SK-N-SH treated with all-trans-retinoic acid at 6 μM for 48 hours (cell line): ENCODE data around the gene ZNF345.
A peak's percentile ranks its signal among the peaks of the same experiment; 100 is the strongest.

ENCODE experiments used
- ATAC-seq: fragments of 200-7000 bp; cut with Tn5 transposase; 3 replicates; pipeline ENCODE4 v1.9.1; 2020; ENCODE audit warnings: mild to moderate bottlenecking, moderate library complexity
- ARNTL ChIP-seq: fragments of 450-650 bp; formaldehyde crosslinking; IDR thresholded peaks from 2 replicates; pipeline ENCODE4 v1.5.0; 2020; ENCODE audit warnings: low read depth, mild to moderate bottlenecking, moderate library complexity, borderline replicate concordance
- BACH2 ChIP-seq: fragments of 250-450 bp; sonication (Bioruptor Pico); IDR thresholded peaks from 2 replicates; pipeline ENCODE4 v1.9.0; 2021; ENCODE audit warnings: mild to moderate bottlenecking, borderline replicate concordance
- CREB5 ChIP-seq: fragments of 250-450 bp; sonication (Bioruptor Pico); IDR thresholded peaks from 2 replicates; pipeline ENCODE4 v1.5.1; 2020; ENCODE audit warnings: low read depth, mild to moderate bottlenecking, moderate library complexity
- CSDC2 ChIP-seq: fragments of 250-450 bp; sonication (Bioruptor Pico); IDR thresholded peaks from 2 replicates; pipeline ENCODE4 v1.5.0; 2020; ENCODE audit warnings: mild to moderate bottlenecking, moderate library complexity
- ESRRG ChIP-seq: fragments of 250-450 bp; sonication (Bioruptor Pico); IDR thresholded peaks from 2 replicates; pipeline ENCODE4 v1.6.1; 2021; ENCODE audit warnings: mild to moderate bottlenecking
- GLIS3 ChIP-seq: fragments of 250-450 bp; sonication (Bioruptor Pico); IDR thresholded peaks from 2 replicates; pipeline ENCODE4 v1.5.0; 2020; ENCODE audit warnings: mild to moderate bottlenecking, moderate library complexity
- ISL1 ChIP-seq: fragments of 250-450 bp; sonication (Bioruptor Pico); IDR thresholded peaks from 2 replicates; pipeline ENCODE4 v2.1.2; 2022; ENCODE audit warnings: mild to moderate bottlenecking, moderate library complexity
- OSR1 ChIP-seq: fragments of 250-450 bp; sonication (Bioruptor Pico); IDR thresholded peaks from 2 replicates; pipeline ENCODE4 v1.8.0; 2022; ENCODE audit warnings: moderate library complexity, mild to moderate bottlenecking, inconsistent platforms
- PATZ1 ChIP-seq: fragments of 250-450 bp; sonication (Bioruptor Pico); IDR thresholded peaks from 2 replicates; pipeline ENCODE4 v1.8.0; 2020; ENCODE audit warnings: mild to moderate bottlenecking, moderate library complexity, borderline replicate concordance
- POU6F1 ChIP-seq: fragments of 250-450 bp; sonication (Bioruptor Pico); IDR thresholded peaks from 2 replicates; pipeline ENCODE4 v1.8.0; 2021; ENCODE audit warnings: low read depth, mild to moderate bottlenecking, moderate library complexity, borderline replicate concordance
- PPARA ChIP-seq: fragments of 250-450 bp; sonication (Bioruptor Pico); IDR thresholded peaks from 2 replicates; pipeline ENCODE4 v1.5.0; 2020; ENCODE audit warnings: mild to moderate bottlenecking, borderline replicate concordance
- RARB ChIP-seq: fragments of 250-450 bp; sonication (Bioruptor Pico); IDR thresholded peaks from 2 replicates; pipeline ENCODE4 v1.8.0; 2021; ENCODE audit warnings: mild to moderate bottlenecking, moderate library complexity
- SNAI2 ChIP-seq: fragments of 250-450 bp; sonication (Bioruptor Pico); IDR thresholded peaks from 2 replicates; pipeline ENCODE4 v1.5.0; 2020; ENCODE audit warnings: mild to moderate bottlenecking, moderate library complexity
- TCF4 ChIP-seq: fragments of 250-450 bp; sonication (Bioruptor Pico); IDR thresholded peaks from 2 replicates; pipeline ENCODE4 v1.8.0; 2021; ENCODE audit warnings: mild to moderate bottlenecking, moderate library complexity, borderline replicate concordance
- TOX ChIP-seq: fragments of 250-450 bp; sonication (Bioruptor Pico); IDR thresholded peaks from 2 replicates; pipeline ENCODE4 v1.8.0; 2021; ENCODE audit warnings: mild to moderate bottlenecking, moderate library complexity, borderline replicate concordance
- TSHZ2 ChIP-seq: fragments of 250-450 bp; sonication (Bioruptor Pico); IDR thresholded peaks from 2 replicates; pipeline ENCODE4 v1.5.0; 2020; ENCODE audit warnings: mild to moderate bottlenecking, moderate library complexity
- ZC3H10 ChIP-seq: fragments of 250-450 bp; sonication (Bioruptor Pico); IDR thresholded peaks from 2 replicates; pipeline ENCODE4 v1.5.1; 2021; ENCODE audit warnings: mild to moderate bottlenecking, moderate library complexity
- ZFP3 ChIP-seq: fragments of 250-450 bp; sonication (Bioruptor Pico); IDR thresholded peaks from 2 replicates; pipeline ENCODE4 v1.5.0; 2020; ENCODE audit warnings: mild to moderate bottlenecking, moderate library complexity
- ZFP30 ChIP-seq: fragments of 450-650 bp; formaldehyde crosslinking; IDR thresholded peaks from 2 replicates; pipeline ENCODE4 v1.5.0; 2022; ENCODE audit warnings: mild to moderate bottlenecking, moderate library complexity
- ZNF565 ChIP-seq: fragments of 450-650 bp; formaldehyde crosslinking; conservative IDR thresholded peaks from 2 replicates; pipeline ENCODE4 v1.5.0; 2020; ENCODE audit warnings: low read depth, mild to moderate bottlenecking, moderate library complexity
- ZNF70 ChIP-seq: fragments of 450-650 bp; formaldehyde crosslinking; IDR thresholded peaks from 2 replicates; pipeline ENCODE4 v1.5.0; 2020; ENCODE audit warnings: mild to moderate bottlenecking, moderate library complexity
- ZNF8 ChIP-seq: fragments of 450-650 bp; formaldehyde crosslinking; IDR thresholded peaks from 2 replicates; pipeline ENCODE4 v1.5.0; 2020; ENCODE audit warnings: mild to moderate bottlenecking, moderate library complexity

Gene ZNF345

GRCh38 chr19:36838784-36839324 lies 11.8 kb upstream of the ZNF345 start:
- TF ChIP-seq ISL1 (CRISPR knock-in tag) (no peak), TOX (no peak), ESRRG (CRISPR knock-in tag) (no peak), OSR1 (no peak), ARNTL (CRISPR knock-in tag) (no peak)
- peak; percentile 47; the same call in 2 of the 3 replicates for ATAC-seq

- no peak for ATAC-seq
- no peak for TF ChIP-seq PATZ1
- TF ChIP-seq ZC3H10 (CRISPR knock-in tag), result no peak
- TF ChIP-seq TSHZ2 (CRISPR knock-in tag), result no peak
- TF ChIP-seq ZNF8 (CRISPR knock-in tag), result no peak
- no peak for TF ChIP-seq RARB (CRISPR knock-in tag)
- TF ChIP-seq, all 23 proteins: peak for 0
Observed at GRCh38 chr19:36847968-36848367, 2.7 kb upstream of the ZNF345 start.

GRCh38 chr19:36849701-36850558 lies 746 bp upstream of the ZNF345 start:
- TF ChIP-seq CSDC2 (CRISPR knock-in tag) (no peak), ZNF8 (CRISPR knock-in tag) (no peak), PPARA (CRISPR knock-in tag) (no peak), BACH2 (CRISPR knock-in tag) (no peak), ZFP30 (no peak), PATZ1 (no peak), TOX (no peak), ZFP3 (CRISPR knock-in tag) (no peak), OSR1 (no peak), ESRRG (CRISPR knock-in tag) (no peak), ZNF70 (CRISPR knock-in tag) (no peak), GLIS3 (CRISPR knock-in tag) (no peak), ZNF565 (CRISPR knock-in tag) (no peak), RARB (CRISPR knock-in tag) (no peak), POU6F1 (CRISPR knock-in tag) (no peak), SNAI2 (no peak), TCF4 (CRISPR knock-in tag) (no peak), ZC3H10 (CRISPR knock-in tag) (no peak), CREB5 (CRISPR knock-in tag) (no peak), ISL1 (CRISPR knock-in tag) (no peak)
- peak; percentile 98 for ATAC-seq
